GM03348 (cell line): ENCODE results near the gene FNDC3A.

Experiments
- DNase-seq: peaks from one replicate; pipeline ENCODE4 v3.0.0; 2012; ENCODE audit warnings: low spot score

The FNDC3A gene

GRCh38 chr13:49220036-49220855 lies 244.5 kb downstream of the FNDC3A start, which contains the start of gene MLNR:
TSS of gene MLNR (plus strand) at chr13:49220338. CDS start at chr13:49220338, 0 bp downstream.
- peak; percentile 69 for DNase-seq

GRCh38 chr13:49220856-49221589 lies 245.3 kb downstream of the FNDC3A start:
- DNase-seq = peak; percentile 30

GRCh38 chr13:49221590-49221965 lies 245.9 kb downstream of the FNDC3A start:
- DNase-seq = no peak

- no peak for DNase-seq
Observed at GRCh38 chr13:49225223-49226042, 249.7 kb downstream of the FNDC3A start.

GRCh38 chr13:49226613-49227012 lies 250.9 kb downstream of the FNDC3A start:
- no peak for DNase-seq

- DNase-seq = no peak
Observed at GRCh38 chr13:49234741-49235140, 259.0 kb downstream of the FNDC3A start.

- DNase-seq = no peak
Observed at GRCh38 chr13:49235856-49236431, 260.2 kb downstream of the FNDC3A start.

- DNase-seq = no peak
Observed at GRCh38 chr13:49238621-49239020, 262.9 kb downstream of the FNDC3A start.

GRCh38 chr13:49240017-49240416 lies 264.3 kb downstream of the FNDC3A start:
- peak; percentile 32 for DNase-seq

GRCh38 chr13:49241296-49241695 lies 265.6 kb downstream of the FNDC3A start:
- DNase-seq = no peak

- DNase-seq = no peak
Observed at GRCh38 chr13:49245101-49245500, 269.4 kb downstream of the FNDC3A start.

GRCh38 chr13:49246850-49247642 lies 271.3 kb downstream of the FNDC3A start:
- no peak for DNase-seq

GRCh38 chr13:49247643-49248621 lies 272.2 kb downstream of the FNDC3A start, which contains the start of gene CDADC1:
TSS of gene CDADC1 (plus strand) at chr13:49247925. CDS start at chr13:49248038, 113 bp downstream.
- DNase-seq = peak; percentile 97

- no peak for DNase-seq
Observed at GRCh38 chr13:49248622-49249002, 272.9 kb downstream of the FNDC3A start.

- no peak for DNase-seq
Observed at GRCh38 chr13:49251326-49251725, 275.6 kb downstream of the FNDC3A start.

- no peak for DNase-seq
Observed at GRCh38 chr13:49253310-49253709, 277.6 kb downstream of the FNDC3A start.

GRCh38 chr13:49254007-49254406 lies 278.3 kb downstream of the FNDC3A start:
- DNase-seq = no peak

GRCh38 chr13:49256841-49257240 lies 281.1 kb downstream of the FNDC3A start:
- no peak for DNase-seq

GRCh38 chr13:49258089-49258796 lies 282.5 kb downstream of the FNDC3A start:
- no peak for DNase-seq
